CD14-positive monocyte (primary cell): Measurements from ENCODE around the gene AQP10. TPM values are rescaled to one million over a fixed set of nuclear protein-coding genes. Genes with fewer than 3 reads are reported as not detected.

Experiments used
- DNase-seq, 3 donors: peaks; one replicate each; pipeline ENCODE4 v3.0.0-alpha.2; 2011 to 2022
- H2AFZ ChIP-seq: 2 replicates; pipeline ENCODE4 v1.6.0; 2012; ENCODE audit warnings: mild to moderate bottlenecking, low read depth, low read length, inconsistent platforms; ENCODE audit not compliant: insufficient read depth, poor library complexity, severe bottlenecking
- H3K27ac ChIP-seq, 2 donors: 1 replicate in 1 of 2; 2 replicates in 1 of 2; pipeline ENCODE4 v1.5.1; 2012 to 2013; ENCODE audit warnings: low read length in 2 of 2, control low read depth in 1 of 2, inconsistent platforms in 1 of 2, low read depth in 1 of 2, mild to moderate bottlenecking in 1 of 2
- H3K27me3 ChIP-seq, 2 donors: one replicate each; pipeline versions ENCODE4 v1.6.0 to v1.6.1; 2011 to 2013; ENCODE audit warnings: low read length in 2 of 2; ENCODE audit not compliant: control insufficient read depth in 2 of 2, insufficient read depth in 2 of 2
- H3K36me3 ChIP-seq, 2 donors: replicated peaks in 1 of 2; 1 replicate in 1 of 2; 2 replicates in 1 of 2; pipeline versions ENCODE4 v1.5.1 to v1.6.1; 2012 to 2013; ENCODE audit warnings: low read length in 2 of 2, control low read depth in 1 of 2, inconsistent platforms in 1 of 2, mild to moderate bottlenecking in 1 of 2; ENCODE audit not compliant: insufficient read depth in 2 of 2, control insufficient read depth in 1 of 2
- H3K4me1 ChIP-seq, 2 donors: 1 replicate in 1 of 2; 2 replicates in 1 of 2; pipeline versions ENCODE4 v1.5.1 to v1.6.1; 2012 to 2013; ENCODE audit warnings: low read length in 2 of 2, control low read depth in 1 of 2, inconsistent platforms in 1 of 2, mild to moderate bottlenecking in 1 of 2, moderate library complexity in 1 of 2; ENCODE audit not compliant: insufficient read depth in 2 of 2, control insufficient read depth in 1 of 2
- H3K4me2 ChIP-seq: replicated peaks from 2 replicates; pipeline ENCODE3; 2012; ENCODE audit warnings: low read length, moderate library complexity, mild to moderate bottlenecking; ENCODE audit not compliant: poor library complexity, severe bottlenecking; ENCODE audit errors: extremely low read depth
- H3K4me3 ChIP-seq, 3 experiments: fragments of 200-600 bp in 1 of 3; sonication (generic) in 1 of 3; replicated peaks in 1 of 3; 1 replicate in 2 of 3; 2 replicates in 1 of 3; pipeline ENCODE4 v1.5.1; 2011 to 2013; ENCODE audit warnings: low read length in 3 of 3, mild to moderate bottlenecking in 3 of 3, control low read depth in 2 of 3, low read depth in 2 of 3, inconsistent platforms in 1 of 3, moderate library complexity in 1 of 3
- H3K79me2 ChIP-seq: 2 replicates; pipeline ENCODE4 v1.6.0; 2012; ENCODE audit warnings: mild to moderate bottlenecking, control low read depth, inconsistent platforms, low read length, moderate library complexity; ENCODE audit not compliant: insufficient read depth
- H3K9ac ChIP-seq: 2 replicates; pipeline ENCODE4 v1.6.0; 2017; ENCODE audit warnings: low read length, mild to moderate bottlenecking; ENCODE audit not compliant: insufficient read depth, poor library complexity, severe bottlenecking
- H3K9me3 ChIP-seq, 2 donors: replicated peaks in 1 of 2; 1 replicate in 1 of 2; 2 replicates in 1 of 2; pipeline versions ENCODE4 v1.5.1 to v1.6.1; 2012 to 2013; ENCODE audit warnings: low read length in 2 of 2, control low read depth in 1 of 2; ENCODE audit not compliant: control insufficient read depth in 1 of 2, insufficient read depth in 1 of 2
- H4K20me1 ChIP-seq: 2 replicates; pipeline ENCODE4 v1.6.0; 2012; ENCODE audit warnings: mild to moderate bottlenecking, low read length, control low read depth, moderate library complexity; ENCODE audit not compliant: insufficient read depth
- H3K27ac Mint-ChIP-seq, 7 donors: one replicate each; pipeline ENCODE4 v1.8.0; 2020; ENCODE audit warnings: mild to moderate bottlenecking in 7 of 7, mixed read lengths in 7 of 7, moderate library complexity in 6 of 7, inconsistent platforms in 2 of 7
- H3K27me3 Mint-ChIP-seq, 3 donors: one replicate each; pipeline ENCODE4 v1.8.0; 2021 to 2022; ENCODE audit warnings: low read depth in 3 of 3, mild to moderate bottlenecking in 3 of 3, mixed read lengths in 3 of 3, moderate library complexity in 3 of 3, inconsistent platforms in 1 of 3
- H3K36me3 Mint-ChIP-seq, 2 donors: one replicate each; pipeline ENCODE4 v1.8.0; 2020; ENCODE audit warnings: mixed read lengths in 2 of 2, inconsistent platforms in 1 of 2, mild to moderate bottlenecking in 1 of 2
- H3K4me1 Mint-ChIP-seq: one replicate; pipeline ENCODE4 v1.8.0; 2020; ENCODE audit warnings: mild to moderate bottlenecking, mixed read lengths
- H3K4me3 Mint-ChIP-seq, 2 donors: one replicate each; pipeline ENCODE4 v1.8.0; 2020; ENCODE audit warnings: mild to moderate bottlenecking in 2 of 2, mixed read lengths in 2 of 2, moderate library complexity in 1 of 2
- H3K9me3 Mint-ChIP-seq, 7 donors: one replicate each; pipeline ENCODE4 v1.8.0; 2020 to 2022; ENCODE audit warnings: mixed read lengths in 7 of 7, mild to moderate bottlenecking in 6 of 7, moderate library complexity in 6 of 7, inconsistent platforms in 2 of 7
- WGBS: methylation state at CpG from one replicate; pipeline ENCODE4 v1.1.5; 2013; ENCODE audit warnings: missing lambda C conversion rate; ENCODE audit not compliant: insufficient coverage; 5-methylcytosine and 5-hydroxymethylcytosine counted together
- intact Hi-C, 2 donors: fragments of 100-400 bp; cut with micrococcal nuclease; formaldehyde crosslinking; loops; one replicate each; pipeline versions ENCODE4 v1.15.0 to v1.15.1; 2023
- polyA plus RNA-seq, 3 donors: library from polyadenylated mRNA; depleted of rRNA in 1 of 3; unstranded in 2 of 3; stranded (reverse) in 1 of 3; fragments of 300-500 nt in 2 of 3; fragments of >200 nt in 1 of 3; fragmentation: Illumina TruSeq in 2 of 3; gene quantifications; 1 replicate in 2 of 3; 2 replicates in 1 of 3; pipeline ENCODE4 v1.2.3, GENCODE V29; 2012 to 2021
- TF ChIP-seq, protein P1 (sequence below): fragments of 200-600 bp; IDR thresholded peaks from one replicate; pipeline ENCODE4 v1.8.0; 2022; ENCODE audit warnings: antibody characterized with exemption, mild to moderate bottlenecking

AQP10 gene
- polyA plus RNA-seq, 3 donors: 0.09 TPM; not detected in 2

DNA sequence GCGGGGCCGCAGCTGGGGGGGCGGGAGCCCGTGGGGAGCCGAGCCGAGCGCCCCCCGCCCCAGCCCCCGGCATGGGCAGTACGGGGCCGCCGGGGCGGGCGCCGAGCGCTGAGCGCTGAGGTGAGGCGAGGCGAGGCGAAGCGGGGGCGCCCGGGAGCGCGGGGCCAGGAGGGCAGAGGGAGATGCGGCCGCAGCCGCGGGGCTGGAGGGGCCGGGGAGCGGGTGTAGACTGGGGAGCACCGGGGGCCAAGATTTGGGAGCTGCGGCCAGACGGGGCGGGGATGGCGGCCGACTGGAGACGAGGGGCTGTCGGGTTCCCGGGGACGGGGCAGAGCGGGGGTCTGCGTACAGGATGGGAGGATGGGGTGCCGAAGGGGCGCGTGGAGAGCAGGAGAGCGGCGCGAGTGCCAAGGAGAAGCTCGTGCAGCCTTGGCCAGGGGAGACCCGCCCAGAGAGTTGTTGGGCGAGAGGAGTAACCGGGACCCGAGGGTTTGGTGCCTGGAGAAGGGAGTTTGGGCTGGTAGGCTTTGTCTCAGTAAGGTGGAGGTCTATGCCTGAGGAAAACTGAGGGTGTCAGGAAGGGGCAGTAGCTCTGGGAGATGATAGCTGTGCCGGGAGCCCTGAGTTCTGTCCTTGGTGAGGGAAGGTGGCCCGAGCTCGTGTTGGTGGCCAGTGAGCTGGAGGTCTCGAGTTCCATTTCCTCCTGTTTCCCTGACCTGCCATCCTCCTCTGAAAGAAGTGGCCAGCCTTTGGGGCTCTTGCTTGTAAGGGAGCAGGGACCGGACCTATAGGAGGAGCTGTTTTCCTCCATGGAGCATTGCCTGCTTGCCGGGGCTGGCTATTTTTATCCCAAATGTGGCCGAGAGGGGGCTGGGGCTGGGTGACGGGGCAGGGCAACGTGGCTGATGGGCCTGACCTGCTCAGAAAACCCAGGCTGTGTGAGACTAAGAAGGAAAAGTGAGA, 5.0 kb downstream of the AQP10 start:
- Histone ChIP-seq H3K9me3 (no peaks in the 10 kb centered on the region), H3K9ac (peak overlapping the region; percentile 58), H4K20me1 (peaks cover 3% of the 10 kb centered on the region), H3K27ac (no peak overlapping the region), H3K27me3 (peaks cover 2 to 38% of the 10 kb centered on the region in 2 donors), H2AFZ (peak overlapping the region; percentile 78), H3K4me3 (peak overlapping the region; percentile 25 to 74 (median 29)), H3K4me2 (peak overlapping the region; percentile 89), H3K4me1 (peaks cover 35 to 49% of the 10 kb centered on the region in 2 donors), H3K79me2 (no peaks in the 10 kb centered on the region), H3K36me3 (no peaks in the 10 kb centered on the region)
- WGBS: under 1% methylated on average over 51 of the region's 63 CpGs
- intact Hi-C loops: loop anchor here in 1 of 2 donors (5.0 kb wide), 1 partner anchor 81 kb away; the partner anchor contains the start of gene IL6R
- H3K27me3 Mint-ChIP-seq: peaks cover 52 to 79% (median 58%) of the 10 kb centered on the region in 3 donors
- H3K36me3 Mint-ChIP-seq: peaks cover 3 to 10% of the 10 kb centered on the region in 2 donors
- H3K4me3 Mint-ChIP-seq: peak overlapping the region; percentile 88 to 93
- peaks cover 52% of the 10 kb centered on the region for H3K4me1 Mint-ChIP-seq
- peaks cover 0 to 10% (median 0%) of the 10 kb centered on the region in 7 donors for H3K9me3 Mint-ChIP-seq
- peak; percentile 41 to 72 (median 57) for DNase-seq
- H3K27ac Mint-ChIP-seq: peak overlapping the region in 5 of 7 donors; percentile 69 to 89 (median 75)
- TF ChIP-seq, protein P1, sequence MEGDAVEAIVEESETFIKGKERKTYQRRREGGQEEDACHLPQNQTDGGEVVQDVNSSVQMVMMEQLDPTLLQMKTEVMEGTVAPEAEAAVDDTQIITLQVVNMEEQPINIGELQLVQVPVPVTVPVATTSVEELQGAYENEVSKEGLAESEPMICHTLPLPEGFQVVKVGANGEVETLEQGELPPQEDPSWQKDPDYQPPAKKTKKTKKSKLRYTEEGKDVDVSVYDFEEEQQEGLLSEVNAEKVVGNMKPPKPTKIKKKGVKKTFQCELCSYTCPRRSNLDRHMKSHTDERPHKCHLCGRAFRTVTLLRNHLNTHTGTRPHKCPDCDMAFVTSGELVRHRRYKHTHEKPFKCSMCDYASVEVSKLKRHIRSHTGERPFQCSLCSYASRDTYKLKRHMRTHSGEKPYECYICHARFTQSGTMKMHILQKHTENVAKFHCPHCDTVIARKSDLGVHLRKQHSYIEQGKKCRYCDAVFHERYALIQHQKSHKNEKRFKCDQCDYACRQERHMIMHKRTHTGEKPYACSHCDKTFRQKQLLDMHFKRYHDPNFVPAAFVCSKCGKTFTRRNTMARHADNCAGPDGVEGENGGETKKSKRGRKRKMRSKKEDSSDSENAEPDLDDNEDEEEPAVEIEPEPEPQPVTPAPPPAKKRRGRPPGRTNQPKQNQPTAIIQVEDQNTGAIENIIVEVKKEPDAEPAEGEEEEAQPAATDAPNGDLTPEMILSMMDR: peak; percentile 62
